ENCODE data around the gene LAMA5.

Gene LAMA5, protein sequence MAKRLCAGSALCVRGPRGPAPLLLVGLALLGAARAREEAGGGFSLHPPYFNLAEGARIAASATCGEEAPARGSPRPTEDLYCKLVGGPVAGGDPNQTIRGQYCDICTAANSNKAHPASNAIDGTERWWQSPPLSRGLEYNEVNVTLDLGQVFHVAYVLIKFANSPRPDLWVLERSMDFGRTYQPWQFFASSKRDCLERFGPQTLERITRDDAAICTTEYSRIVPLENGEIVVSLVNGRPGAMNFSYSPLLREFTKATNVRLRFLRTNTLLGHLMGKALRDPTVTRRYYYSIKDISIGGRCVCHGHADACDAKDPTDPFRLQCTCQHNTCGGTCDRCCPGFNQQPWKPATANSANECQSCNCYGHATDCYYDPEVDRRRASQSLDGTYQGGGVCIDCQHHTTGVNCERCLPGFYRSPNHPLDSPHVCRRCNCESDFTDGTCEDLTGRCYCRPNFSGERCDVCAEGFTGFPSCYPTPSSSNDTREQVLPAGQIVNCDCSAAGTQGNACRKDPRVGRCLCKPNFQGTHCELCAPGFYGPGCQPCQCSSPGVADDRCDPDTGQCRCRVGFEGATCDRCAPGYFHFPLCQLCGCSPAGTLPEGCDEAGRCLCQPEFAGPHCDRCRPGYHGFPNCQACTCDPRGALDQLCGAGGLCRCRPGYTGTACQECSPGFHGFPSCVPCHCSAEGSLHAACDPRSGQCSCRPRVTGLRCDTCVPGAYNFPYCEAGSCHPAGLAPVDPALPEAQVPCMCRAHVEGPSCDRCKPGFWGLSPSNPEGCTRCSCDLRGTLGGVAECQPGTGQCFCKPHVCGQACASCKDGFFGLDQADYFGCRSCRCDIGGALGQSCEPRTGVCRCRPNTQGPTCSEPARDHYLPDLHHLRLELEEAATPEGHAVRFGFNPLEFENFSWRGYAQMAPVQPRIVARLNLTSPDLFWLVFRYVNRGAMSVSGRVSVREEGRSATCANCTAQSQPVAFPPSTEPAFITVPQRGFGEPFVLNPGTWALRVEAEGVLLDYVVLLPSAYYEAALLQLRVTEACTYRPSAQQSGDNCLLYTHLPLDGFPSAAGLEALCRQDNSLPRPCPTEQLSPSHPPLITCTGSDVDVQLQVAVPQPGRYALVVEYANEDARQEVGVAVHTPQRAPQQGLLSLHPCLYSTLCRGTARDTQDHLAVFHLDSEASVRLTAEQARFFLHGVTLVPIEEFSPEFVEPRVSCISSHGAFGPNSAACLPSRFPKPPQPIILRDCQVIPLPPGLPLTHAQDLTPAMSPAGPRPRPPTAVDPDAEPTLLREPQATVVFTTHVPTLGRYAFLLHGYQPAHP (N-terminal part only)

DNA sequence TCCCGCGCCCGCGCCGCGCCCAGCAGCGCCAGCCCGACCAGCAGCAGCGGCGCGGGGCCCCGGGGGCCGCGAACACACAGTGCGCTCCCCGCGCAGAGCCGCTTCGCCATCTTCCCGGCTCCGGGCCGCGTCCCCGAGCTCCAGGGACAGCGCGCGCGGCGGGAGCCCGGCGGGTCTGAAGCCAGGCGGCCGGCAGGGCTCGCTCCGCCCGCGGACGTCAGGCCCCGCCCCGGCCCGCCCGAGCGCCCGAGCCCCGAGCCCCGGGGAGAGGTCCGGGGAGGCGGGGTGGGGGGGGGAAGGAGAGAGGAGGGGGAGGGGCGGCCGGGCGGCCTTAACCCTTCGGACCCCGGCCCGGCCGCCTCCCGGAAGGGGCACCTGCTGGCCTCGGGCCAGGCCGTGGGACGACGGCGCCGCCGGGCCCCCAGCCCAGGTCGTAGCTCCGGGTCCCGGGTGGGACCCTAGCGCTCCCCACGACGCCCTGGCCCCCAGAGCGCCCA lies at the start of gene LAMA5:
Gene LAMA5, minus strand, starts transcription at position 177 of the 497 bp plus-strand sequence. Its CDS starts 67 bp downstream, at position 110.
- DNase-seq, result no peak

DNA sequence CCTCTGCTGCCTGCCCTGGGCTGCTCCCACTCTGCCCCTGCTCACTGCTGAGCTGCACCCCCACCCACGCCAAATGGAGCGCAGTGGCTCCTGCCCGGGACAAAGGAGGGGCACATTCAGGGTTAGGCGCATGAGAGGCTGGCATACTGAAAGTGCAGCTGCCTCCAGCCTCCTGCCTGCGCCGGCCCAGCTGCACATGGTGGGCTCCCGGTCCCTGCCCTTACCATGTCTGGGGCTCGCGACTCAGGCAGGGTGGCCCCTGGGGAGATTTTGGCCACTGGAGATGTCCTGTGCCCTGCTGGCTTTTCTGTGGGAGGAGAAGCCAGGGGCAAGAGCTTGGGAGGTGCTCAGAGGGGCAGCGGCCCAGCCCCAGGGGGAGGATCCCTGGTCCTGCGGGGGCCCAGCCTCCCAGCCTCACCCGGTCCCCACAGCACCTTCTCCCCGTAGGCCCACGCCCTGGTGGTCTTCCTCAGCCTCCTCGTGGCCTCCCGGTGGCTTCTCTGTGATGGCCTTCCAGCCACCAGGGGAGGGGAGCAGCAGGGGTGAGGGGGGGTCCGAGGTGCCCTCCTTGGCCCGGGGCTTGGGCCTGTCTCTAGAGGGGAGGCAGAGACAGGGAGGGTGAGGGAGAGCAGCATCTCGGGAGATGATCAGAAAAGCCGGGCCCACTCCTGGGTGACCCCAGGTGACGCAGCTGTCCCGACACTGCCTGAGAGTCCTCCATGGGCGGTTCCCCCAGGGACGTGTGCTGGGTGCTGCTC lies 48.4 kb upstream of the LAMA5 start:
- no peak for DNase-seq

DNA sequence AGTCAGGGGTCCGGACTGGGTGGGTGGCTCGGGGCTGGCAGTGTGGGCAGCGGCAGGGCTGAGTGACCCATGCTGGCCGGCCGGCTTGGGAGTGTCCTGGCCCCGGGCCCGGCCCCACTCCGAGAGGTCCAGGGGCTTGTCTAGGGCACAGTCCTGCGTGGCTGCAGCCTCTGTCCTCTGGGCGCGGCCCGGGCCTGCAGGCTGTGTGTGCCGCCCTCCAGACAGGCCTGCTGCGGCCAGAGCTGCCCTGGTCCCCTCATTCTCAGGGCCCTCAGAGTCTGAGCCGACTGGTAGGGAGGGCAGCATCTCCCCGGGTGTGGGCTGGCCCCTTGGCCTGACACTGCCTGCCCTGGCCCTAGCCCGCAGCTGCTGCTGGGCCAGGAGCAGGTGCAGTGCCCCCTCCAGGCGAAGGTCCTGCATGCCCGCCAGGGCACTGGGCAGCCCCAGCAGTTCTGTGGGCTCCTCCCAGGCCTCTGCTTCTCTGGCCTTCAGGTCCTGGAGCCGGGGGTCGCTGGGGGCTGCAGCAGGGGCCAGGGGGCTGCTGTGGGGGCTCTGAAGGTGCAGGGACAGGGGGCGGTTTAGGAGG lies 46.9 kb upstream of the LAMA5 start:
- DNase-seq, result no peak

DNA sequence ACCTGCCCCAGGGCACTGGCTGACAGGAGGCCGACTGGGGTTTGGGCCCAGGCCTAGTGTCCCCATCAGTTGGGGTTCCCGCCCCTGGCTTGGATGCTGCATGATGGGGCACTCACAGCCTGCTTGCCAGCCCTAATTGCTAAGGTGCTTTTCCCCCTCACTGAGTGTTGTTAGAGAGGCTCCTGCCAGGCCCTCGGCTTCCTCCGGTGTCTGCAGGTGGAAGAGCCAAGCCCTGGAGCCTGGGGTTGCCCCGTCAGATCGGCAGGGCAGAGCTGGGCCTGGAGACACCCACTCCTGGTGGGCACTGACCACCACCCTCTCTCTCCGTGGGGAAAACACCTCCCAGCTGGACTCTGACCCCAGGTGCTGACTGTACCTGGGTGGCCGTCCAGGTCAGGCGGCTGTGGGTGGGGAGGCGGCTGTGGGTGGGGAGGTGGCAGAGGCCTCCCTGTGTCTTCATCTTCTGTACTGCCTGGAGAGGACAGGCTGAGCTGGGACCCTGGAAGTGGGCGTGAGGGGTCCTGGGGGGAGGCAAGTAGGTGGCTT lies 46.0 kb upstream of the LAMA5 start:
- DNase-seq, result no peak

DNA sequence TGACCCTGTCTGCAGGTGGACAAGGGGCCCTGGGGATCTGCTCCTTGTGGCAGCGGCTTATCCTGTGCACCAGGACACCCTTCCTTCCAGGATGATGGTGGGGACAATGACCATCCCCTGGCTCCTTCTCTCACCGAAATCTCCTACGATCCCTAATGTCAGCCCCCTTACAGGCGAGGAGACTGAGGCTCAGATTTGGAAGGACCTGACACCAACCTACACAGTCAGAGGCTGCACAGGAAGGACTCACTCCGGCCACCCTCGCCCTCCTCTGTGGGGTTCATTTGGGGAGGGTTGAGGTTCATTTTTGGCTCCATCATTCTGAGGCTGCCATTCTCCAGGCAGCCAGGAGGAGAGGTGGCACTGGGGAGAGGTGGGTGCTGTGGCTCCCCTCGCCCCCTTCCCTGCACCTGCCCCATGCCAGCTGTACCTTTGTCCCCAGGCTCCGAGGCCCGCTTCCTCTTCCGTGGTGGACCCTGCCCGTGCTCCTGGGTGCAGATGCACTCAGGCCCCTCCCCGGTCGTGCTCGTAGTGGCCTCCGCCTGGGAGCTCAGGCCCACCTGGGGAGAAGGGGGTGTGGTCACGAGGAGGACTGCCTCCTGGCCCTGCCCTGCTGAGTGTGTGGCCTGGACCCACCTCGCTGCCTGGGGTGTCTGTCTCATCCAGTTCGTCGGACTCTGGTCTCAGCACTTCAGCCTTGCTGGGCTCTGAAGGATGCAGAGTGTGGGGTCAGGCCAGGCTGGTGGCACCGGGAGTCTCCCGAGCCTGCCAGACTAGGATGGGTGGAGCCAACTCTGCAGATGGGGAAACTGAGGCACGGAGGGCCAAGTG lies 45.3 kb upstream of the LAMA5 start:
- no peak for DNase-seq

DNA sequence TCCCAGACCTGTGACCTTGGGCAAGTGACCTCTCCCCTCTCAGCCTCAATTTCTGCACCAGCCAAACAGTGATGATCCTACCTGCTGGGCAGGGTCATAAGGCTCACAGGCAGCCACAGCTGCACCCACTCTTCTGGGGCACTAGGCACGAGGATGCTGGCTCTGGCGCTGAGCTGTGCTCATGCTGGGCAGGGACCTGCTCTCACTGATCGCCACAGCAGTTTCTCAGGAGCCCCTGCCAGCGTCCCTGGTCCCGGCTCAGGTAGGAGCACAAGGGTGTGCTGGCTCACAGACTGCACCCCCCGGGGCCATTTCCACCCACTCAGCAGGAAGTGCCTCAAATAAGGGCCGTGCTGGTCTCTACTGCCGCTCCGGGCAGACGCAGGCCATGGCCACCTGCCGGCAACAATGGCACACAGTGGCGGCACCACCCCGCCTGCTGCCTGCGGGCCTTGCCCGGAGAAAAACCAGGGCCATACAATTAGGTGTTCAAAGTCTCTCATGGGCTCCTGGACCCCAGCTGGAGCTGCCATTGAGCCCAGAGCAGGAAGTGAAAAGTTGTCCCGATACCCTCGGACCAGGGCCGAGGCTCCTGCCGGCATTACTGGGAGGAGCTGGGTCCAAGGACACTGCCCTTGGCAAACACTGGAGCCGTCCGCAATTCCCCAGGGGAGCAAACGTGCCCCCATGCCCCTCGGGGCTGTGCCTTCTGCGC lies 44.5 kb upstream of the LAMA5 start:
- DNase-seq, result no peak

DNA sequence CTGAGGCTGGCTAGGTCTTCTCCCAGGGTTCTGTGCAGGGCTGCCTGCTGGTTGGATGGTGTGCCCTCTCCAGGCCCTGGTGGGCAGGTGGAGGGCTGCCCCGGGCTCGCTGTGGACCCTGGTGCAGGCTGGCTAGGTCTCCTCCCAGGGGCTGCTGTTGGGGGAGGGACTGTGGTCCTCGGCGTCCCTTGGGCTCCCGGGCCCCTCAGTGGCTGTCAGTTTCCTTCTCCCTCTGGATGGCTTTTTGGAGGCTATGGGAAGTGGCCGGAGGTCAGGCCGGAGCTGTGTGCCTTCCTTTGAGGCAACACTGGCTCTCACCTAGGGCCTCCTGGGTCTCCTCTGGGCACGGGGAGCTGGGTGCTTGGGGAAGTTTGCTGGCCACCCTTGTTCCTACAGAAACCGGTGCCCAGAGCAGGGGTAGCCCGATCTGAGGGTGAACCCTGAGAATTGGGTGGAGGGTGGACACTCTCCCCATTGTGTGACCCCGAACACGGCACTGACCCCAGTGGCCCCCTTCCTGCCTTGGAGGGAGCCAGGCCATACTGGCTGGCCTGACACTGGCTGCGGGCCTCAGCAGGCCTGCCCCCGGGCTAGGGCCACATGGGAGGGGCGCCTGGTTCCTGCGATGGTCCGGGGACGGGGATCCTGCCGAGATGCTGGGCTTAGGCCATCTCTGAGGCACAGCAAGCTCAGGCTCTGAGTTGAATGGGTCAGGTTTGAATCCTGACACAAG lies 43.8 kb upstream of the LAMA5 start:
- DNase-seq, result no peak

DNA sequence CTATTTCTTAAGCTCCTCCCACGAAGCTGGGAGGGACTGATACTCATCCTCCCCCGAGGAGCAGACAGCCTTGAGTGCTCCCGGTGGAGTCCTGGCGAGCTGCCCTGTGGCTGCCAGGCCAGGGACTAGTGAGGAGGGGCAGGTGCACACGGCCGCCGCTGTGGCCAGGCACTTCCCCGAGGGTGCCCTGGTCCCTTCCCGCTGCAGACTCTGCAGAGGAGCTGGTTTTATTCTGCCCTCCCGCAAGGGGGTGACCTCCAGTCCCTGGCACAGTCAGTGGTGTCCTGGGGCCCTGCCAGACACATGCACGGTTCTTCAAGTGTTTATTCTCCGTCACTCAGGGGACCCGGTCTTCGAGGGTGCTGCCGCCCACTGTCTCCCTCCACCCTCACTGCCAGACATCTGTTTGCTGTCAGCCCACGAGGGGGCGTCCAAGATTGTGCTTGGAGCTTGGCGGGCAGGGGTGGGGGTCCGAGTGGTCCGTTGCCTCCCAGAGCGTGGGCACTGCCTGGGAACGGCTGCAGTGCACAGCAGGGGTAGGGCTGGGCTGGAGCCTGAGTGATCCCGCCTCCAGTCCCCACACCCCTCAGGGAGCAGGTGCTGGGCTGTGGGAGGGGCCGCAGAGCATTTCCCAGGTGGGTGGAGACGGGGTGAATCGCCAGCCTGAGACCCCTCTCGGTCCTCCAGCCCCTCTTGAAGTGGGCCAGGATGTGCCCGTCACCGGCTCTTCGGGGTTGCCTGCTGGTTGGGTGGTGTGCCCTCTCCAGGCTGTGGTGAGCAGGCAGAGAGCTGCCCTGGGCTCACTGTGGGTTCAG lies 43.0 kb upstream of the LAMA5 start:
- DNase-seq, result no peak

DNA sequence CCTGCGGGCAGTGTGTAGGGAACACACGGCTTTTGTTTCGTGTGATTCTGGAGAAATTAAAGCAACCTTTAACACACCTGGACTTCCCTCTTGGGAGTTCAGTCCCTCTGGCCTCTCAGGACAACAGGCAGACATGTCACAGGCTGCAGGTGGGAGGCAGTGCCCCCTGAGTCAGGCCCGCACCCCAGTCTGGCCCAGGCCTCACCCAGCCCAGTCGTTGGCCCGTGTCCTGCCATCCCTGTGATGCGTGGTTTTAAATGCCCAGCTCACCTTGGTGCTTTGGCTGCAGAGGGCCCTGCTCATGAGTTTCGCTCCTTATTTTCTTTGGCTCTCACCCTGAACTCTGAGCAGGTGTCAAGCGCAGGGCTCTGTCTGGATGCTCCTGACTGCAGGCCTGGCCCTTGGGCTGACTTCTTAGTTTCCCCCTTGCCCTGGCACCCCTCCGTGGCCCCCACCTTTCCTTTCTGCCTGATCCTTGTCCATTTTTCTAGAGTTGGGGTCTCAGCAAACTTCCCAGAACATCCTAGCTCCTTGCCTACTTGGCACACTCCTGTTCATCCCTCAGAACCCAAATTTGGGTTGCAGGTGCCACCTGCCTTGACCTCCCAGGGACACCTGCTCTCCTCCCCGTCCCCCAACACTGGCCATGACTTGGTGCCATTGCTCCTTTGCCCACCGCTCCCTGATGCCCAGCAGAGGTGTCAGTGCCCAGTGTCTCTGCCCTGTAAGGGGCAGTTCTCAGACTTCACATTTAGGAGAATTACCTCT lies 42.2 kb upstream of the LAMA5 start:
- DNase-seq, result no peak

DNA sequence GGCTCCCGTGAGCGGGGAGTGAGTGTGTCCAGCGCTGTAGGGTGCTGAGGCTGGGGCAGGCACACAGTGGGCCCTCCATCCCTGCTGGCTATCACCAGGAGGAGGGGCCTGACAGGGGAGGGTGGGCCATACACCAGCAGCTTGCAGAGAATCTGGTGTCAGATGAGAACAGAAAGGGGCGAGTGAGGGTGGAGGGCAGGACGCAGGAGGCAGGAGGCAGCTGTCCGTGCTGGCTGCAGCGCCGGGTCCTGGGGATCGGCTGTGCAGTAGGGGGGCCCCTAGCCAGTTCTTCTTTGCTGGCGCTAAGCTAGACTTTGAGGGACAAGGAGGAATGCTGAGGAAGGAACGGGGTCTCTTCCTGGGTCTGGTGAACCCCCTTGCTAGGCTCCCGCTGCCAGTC lies 41.5 kb upstream of the LAMA5 start:
- DNase-seq, result no peak

DNA sequence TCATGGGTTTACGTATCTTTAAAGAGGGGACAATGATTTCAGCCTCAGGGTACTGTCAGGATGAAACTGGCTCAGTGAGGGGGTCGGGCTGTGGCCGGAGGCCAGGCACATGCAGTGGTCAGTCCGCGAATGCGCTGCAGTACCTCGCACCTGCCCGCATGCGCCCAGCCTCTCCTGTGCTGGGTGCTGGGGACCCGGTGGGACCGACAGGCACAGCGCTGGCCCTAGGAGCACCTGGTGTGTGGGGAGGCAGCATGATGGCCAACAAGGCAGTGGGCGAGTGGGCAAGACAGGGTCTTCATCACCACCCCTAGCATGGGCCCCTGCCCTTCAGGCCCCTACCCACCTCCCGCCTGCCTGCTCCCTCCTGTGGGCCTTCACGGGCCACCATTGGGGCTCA lies 40.9 kb upstream of the LAMA5 start:
- no peak for DNase-seq

DNA sequence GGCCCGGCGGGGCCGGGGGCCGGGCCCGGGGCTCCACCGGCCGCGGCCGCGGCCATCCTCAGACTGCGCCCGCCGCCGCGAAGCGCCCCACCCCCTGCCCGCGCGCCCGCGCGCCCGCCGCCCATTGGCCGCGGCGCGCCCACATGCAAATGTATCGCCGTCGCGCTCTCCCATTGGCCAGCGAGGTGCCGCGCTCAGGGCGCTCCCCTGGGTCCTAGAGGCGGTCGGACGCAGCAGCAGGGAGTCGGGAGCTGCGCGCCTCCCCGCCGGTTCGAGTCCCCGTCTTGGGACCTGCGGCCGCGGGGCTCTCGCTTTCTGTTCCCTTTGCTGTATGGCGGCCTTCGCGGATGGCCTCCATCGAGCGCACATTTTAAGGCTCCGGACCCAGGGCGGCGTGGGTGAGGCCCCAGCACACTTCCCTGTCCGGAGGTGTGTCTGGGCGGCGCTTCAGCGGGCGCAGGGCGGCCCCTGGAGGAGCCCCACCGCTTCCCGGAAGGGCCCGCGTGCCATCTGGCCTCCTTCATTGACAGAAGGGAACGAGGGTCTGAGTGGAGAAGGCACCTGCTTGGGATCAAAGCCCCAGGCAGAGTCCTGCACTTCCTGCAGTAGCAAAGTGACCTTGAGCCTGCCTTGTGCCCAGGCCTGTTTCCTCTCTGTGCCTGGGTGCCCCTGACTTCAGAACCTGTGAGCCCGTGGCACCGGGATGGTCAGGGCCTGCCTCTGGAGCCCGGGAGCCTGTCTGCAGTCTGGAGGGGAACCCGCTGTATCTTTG lies 40.3 kb upstream of the LAMA5 start, which contains the start of gene CABLES2:
Gene CABLES2, minus strand, starts transcription at position 65 of the 772 bp plus-strand sequence. Its CDS starts 9 bp downstream, at position 56.
- peak; percentile 74 for DNase-seq

DNA sequence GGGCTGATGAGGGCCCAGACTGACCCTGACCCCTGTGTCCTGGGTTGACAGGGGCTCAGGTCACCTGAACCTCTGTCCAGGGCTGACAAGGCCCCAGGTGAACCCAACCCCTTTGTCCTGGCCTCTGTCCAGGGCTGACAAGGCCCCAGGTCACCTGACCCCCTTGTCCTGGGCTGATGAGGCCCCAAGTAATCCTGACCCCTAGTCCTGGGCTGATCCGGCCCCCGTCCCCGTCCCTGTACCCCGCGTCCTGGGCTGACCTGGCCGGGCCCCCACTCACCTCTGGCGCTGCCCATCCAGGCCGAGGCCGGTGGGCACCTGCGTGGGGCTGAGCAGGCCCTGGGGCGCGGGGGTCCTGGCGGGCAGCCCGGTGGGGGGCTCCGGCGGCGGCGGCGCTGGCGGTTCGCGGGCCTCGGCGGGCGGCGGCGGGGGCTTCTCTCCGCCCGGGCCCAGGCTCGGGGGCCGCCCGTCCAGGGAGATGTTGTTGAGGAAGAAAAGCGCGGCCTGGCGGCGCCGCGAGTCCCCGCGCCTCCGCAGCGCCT lies 39.6 kb upstream of the LAMA5 start:
- DNase-seq, result no peak

DNA sequence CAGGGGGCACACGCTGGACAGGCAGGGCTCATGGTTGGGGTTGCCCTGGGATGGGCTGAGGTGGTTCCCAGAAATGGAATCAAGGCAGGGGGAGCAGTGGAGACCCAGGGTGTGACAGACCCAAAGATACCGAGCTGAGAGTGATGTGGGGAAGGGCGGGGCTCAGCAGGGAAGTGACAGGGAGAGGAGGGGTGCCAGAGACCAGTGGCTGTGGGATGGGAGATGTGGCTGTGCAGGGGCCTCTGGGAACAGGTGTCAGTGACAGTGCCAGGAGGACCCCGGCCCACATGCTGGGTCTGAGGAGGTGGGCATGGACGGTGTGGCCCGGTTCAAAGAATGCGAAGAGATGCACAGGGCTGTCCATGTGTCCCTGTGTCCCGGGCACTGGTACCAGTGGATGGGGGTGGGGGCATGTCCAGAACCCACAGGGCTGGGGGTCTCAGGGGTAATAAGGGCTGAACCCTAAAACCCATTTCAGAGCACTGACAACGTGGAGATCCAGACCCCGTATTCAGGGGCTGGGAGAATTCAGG lies 38.9 kb upstream of the LAMA5 start:
- no peak for DNase-seq

DNA sequence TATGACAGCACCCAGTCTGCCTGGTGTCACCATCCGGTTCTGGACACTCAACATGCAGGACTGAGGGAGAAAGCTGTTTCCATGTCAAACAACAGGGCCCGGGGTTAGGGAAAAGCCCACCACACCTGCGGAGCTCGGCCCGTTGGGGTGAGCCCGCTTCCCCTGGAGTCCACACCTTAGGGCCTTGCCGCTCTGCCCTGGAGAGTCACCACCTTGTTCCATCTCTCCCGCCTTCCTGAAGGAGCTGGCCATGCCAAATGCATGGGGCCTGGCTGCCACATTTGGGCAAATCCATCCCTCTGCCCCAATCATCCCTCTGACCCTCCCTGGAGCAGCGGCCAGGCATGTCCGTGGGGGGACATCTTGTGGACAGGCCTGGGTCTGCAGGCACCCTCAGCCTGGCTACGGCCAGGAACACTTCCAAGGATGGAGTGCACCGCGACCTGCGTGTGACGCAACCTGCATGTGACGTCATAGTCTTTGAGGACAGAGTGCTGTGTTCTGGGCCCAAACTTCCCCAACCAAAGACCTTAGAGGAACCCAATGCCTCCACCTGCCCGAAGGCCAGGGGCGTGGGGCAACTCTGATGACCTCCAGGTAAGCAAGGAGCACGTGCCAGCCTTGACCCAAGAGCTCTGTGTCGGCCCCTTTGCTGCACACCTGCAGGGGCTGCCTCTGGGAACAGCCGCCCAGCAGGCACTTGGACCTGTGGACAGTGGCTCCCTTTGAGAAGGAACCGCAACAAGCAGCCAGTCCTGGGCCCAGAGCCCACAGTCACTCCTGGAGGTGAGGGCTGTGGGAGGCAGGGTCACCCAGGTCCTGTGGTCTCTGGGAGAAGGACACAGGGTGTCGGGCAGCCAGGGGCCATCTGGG lies 38.2 kb upstream of the LAMA5 start:
- DNase-seq, result no peak
